H9 (cell line): ENCODE data around the gene PUM1. TPM values are rescaled to one million over a fixed set of nuclear protein-coding genes. Genes with fewer than 3 reads are reported as not detected.

Experiments
- DNase-seq: peaks from one replicate; pipeline ENCODE4 v3.0.0-alpha.2; 2017
- H2AFZ ChIP-seq: one replicate; pipeline ENCODE4 v1.6.1; 2013; ENCODE audit warnings: mild to moderate bottlenecking, low read length, control low read depth, moderate library complexity
- H2AK5ac ChIP-seq: 2 replicates; pipeline ENCODE4 v1.6.1; 2013; ENCODE audit warnings: low read length, control low read depth, mixed read lengths; ENCODE audit not compliant: insufficient read length
- H2BK120ac ChIP-seq: one replicate; pipeline ENCODE4 v1.6.1; 2013; ENCODE audit warnings: low read depth, mild to moderate bottlenecking, low read length, control low read depth, inconsistent platforms; ENCODE audit not compliant: poor library complexity, severe bottlenecking
- H2BK12ac ChIP-seq: 2 replicates; pipeline ENCODE4 v1.6.1; 2013; ENCODE audit warnings: low read length, control low read depth, mixed read lengths, low read depth; ENCODE audit not compliant: insufficient read length
- H2BK15ac ChIP-seq: 2 replicates; pipeline ENCODE4 v1.6.1; 2013; ENCODE audit warnings: low read depth, low read length, control low read depth
- H2BK20ac ChIP-seq: one replicate; pipeline ENCODE4 v1.6.1; 2013; ENCODE audit warnings: low read depth, mild to moderate bottlenecking, low read length, control low read depth, inconsistent platforms; ENCODE audit not compliant: poor library complexity, severe bottlenecking
- H2BK5ac ChIP-seq: 2 replicates; pipeline ENCODE4 v1.6.1; 2013; ENCODE audit warnings: low read length, control low read depth, mixed read lengths; ENCODE audit not compliant: insufficient read length
- H3K14ac ChIP-seq: 2 replicates; pipeline ENCODE4 v1.6.1; 2013; ENCODE audit warnings: low read length, control low read depth; ENCODE audit not compliant: insufficient read depth
- H3K18ac ChIP-seq: 2 replicates; pipeline ENCODE4 v1.6.1; 2013; ENCODE audit warnings: low read depth, mild to moderate bottlenecking, mixed read lengths, low read length, control low read depth; ENCODE audit not compliant: insufficient read length
- H3K23ac ChIP-seq: 2 replicates; pipeline ENCODE4 v1.6.1; 2013; ENCODE audit warnings: low read length, control low read depth, mixed read lengths, low read depth; ENCODE audit not compliant: insufficient read length
- H3K23me2 ChIP-seq: 2 replicates; pipeline ENCODE4 v1.6.1; 2013; ENCODE audit warnings: low read depth, mild to moderate bottlenecking, mixed read lengths, low read length, control low read depth; ENCODE audit not compliant: insufficient read length, poor library complexity, severe bottlenecking
- H3K27ac ChIP-seq: 2 replicates; pipeline ENCODE4 v1.5.1; 2013; ENCODE audit warnings: low read length, control low read depth, mixed read lengths, low read depth; ENCODE audit not compliant: insufficient read length
- H3K27me3 ChIP-seq: 2 replicates; pipeline ENCODE4 v1.6.1; 2013; ENCODE audit warnings: low read length, control low read depth, inconsistent platforms; ENCODE audit not compliant: insufficient read depth
- H3K4ac ChIP-seq: 2 replicates; pipeline ENCODE4 v1.6.1; 2013; ENCODE audit warnings: low read depth, mild to moderate bottlenecking, control low read depth, inconsistent platforms, low read length, moderate library complexity
- H3K4me1 ChIP-seq: 2 replicates; pipeline ENCODE4 v1.6.1; 2013; ENCODE audit warnings: low read length, control low read depth, inconsistent platforms; ENCODE audit not compliant: insufficient read depth
- H3K4me2 ChIP-seq: 2 replicates; pipeline ENCODE4 v1.6.1; 2013; ENCODE audit warnings: low read length, control low read depth, mixed read lengths; ENCODE audit not compliant: insufficient read length, insufficient read depth
- H3K56ac ChIP-seq: 2 replicates; pipeline ENCODE4 v1.6.1; 2013; ENCODE audit warnings: low read depth, mild to moderate bottlenecking, mixed read lengths, low read length, control low read depth; ENCODE audit not compliant: insufficient read length
- H3K79me1 ChIP-seq: 2 replicates; pipeline ENCODE4 v1.6.1; 2013; ENCODE audit warnings: low read depth, mild to moderate bottlenecking, moderate library complexity, low read length, control low read depth, inconsistent platforms; ENCODE audit not compliant: insufficient read depth, poor library complexity, severe bottlenecking
- H3K79me2 ChIP-seq: 2 replicates; pipeline ENCODE4 v1.6.1; 2013; ENCODE audit warnings: low read length, control low read depth, inconsistent platforms; ENCODE audit not compliant: insufficient read depth
- H3K9ac ChIP-seq: 2 replicates; pipeline ENCODE4 v1.6.1; 2013; ENCODE audit warnings: low read length, control low read depth, mixed read lengths; ENCODE audit not compliant: insufficient read length; ENCODE audit errors: extremely low read depth
- H3K9me3 ChIP-seq: one replicate; pipeline ENCODE4 v1.6.1; 2013; ENCODE audit warnings: low read depth, low read length, inconsistent platforms; ENCODE audit not compliant: control insufficient read depth
- H3T11ph ChIP-seq: one replicate; pipeline ENCODE4 v1.6.1; 2013; ENCODE audit warnings: mild to moderate bottlenecking, low read length, control low read depth, inconsistent platforms
- H4K20me1 ChIP-seq: one replicate; pipeline ENCODE4 v1.6.1; 2013; ENCODE audit not compliant: control insufficient read depth, insufficient read length, insufficient read depth
- H4K5ac ChIP-seq: 2 replicates; pipeline ENCODE4 v1.6.1; 2013; ENCODE audit warnings: low read depth, mild to moderate bottlenecking, mixed read lengths, low read length, control low read depth; ENCODE audit not compliant: insufficient read length
- H4K8ac ChIP-seq: replicated peaks from 2 replicates; pipeline ENCODE4 v1.6.1; 2013; ENCODE audit warnings: low read length, control low read depth, mixed read lengths, low read depth; ENCODE audit not compliant: insufficient read length
- H4K91ac ChIP-seq: 2 replicates; pipeline ENCODE4 v1.6.1; 2013; ENCODE audit warnings: low read depth, mild to moderate bottlenecking, moderate library complexity, mixed read lengths, low read length, control low read depth; ENCODE audit not compliant: insufficient read length
- H3K27ac Mint-ChIP-seq, 3 experiments: 2 replicates in 2 of 3; 3 replicates in 1 of 3; pipeline ENCODE4 v1.8.0; 2020 to 2021; ENCODE audit warnings: mixed read lengths in 3 of 3, mild to moderate bottlenecking in 1 of 3, moderate library complexity in 1 of 3
- H3K27me3 Mint-ChIP-seq: 2 replicates; pipeline ENCODE4 v1.8.0; 2021; ENCODE audit warnings: low read depth, mild to moderate bottlenecking, moderate library complexity, mixed read lengths
- H3K36me3 Mint-ChIP-seq, 3 experiments: 2 replicates in 2 of 3; 3 replicates in 1 of 3; pipeline ENCODE4 v1.8.0; 2020 to 2021; ENCODE audit warnings: low read depth in 3 of 3, mixed read lengths in 3 of 3; ENCODE audit not compliant: insufficient read depth in 1 of 3
- H3K4me1 Mint-ChIP-seq, 2 experiments: 2 replicates each; pipeline ENCODE4 v1.8.0; 2020; ENCODE audit warnings: mixed read lengths in 2 of 2
- H3K4me3 Mint-ChIP-seq, 2 experiments: 2 replicates in 1 of 2; 3 replicates in 1 of 2; pipeline ENCODE4 v1.8.0; 2020 to 2021; ENCODE audit warnings: mild to moderate bottlenecking in 2 of 2, mixed read lengths in 2 of 2, moderate library complexity in 1 of 2
- H3K9me3 Mint-ChIP-seq, 2 experiments: 2 replicates in 1 of 2; 3 replicates in 1 of 2; pipeline ENCODE4 v1.8.0; 2020; ENCODE audit warnings: mild to moderate bottlenecking in 2 of 2, mixed read lengths in 2 of 2, moderate library complexity in 1 of 2
- CTCF ChIP-seq: fragments of 200-600 bp; sonication (generic); conservative IDR thresholded peaks from 3 replicates; pipeline ENCODE4 v1.8.0; 2021; ENCODE audit warnings: antibody characterized with exemption, mild to moderate bottlenecking
- WGBS: extraction: QIAGEN DNeasy Blood & Tissue Kit; methylation state at CpG from one replicate; pipeline ENCODE4 v1.1.7; 2013; ENCODE audit warnings: missing lambda C conversion rate, low lambda C conversion rate, mixed read lengths; ENCODE audit not compliant: insufficient read length; ENCODE audit errors: extremely low coverage; 5-methylcytosine and 5-hydroxymethylcytosine counted together
- total RNA-seq: library from RNA; stranded (reverse); gene quantifications from 2 replicates; pipeline ENCODE4 v1.2.1, GENCODE V29; 2021

PUM1 gene
- total RNA-seq, 1 experiment from 2014 or later, result 164 TPM

GRCh38 chr1:30934613-30935012, 130.9 kb downstream of the PUM1 start:
- Mint-ChIP-seq H3K9me3 (no peaks in the 10 kb centered on the region), H3K36me3 (peaks cover 31 to 63% (median 62%) of the 10 kb centered on the region in 3 experiments; a peak in 6 of 7 replicates), H3K27me3 (no peaks in the 10 kb centered on the region), H3K4me3 (no peak overlapping the region), H3K27ac (peak overlapping the region in 2 of 3 experiments; percentile 50 to 78; a peak in 4 of 7 replicates), H3K4me1 (peaks cover under 1 to 6% of the 10 kb centered on the region in 2 experiments)
- Histone ChIP-seq H3K9ac (no peak overlapping the region), H3K79me2 (no peaks in the 10 kb centered on the region), H2AK5ac (no peak overlapping the region), H2BK120ac (no peak overlapping the region), H3K27me3 (no peaks in the 10 kb centered on the region), H2BK5ac (no peak overlapping the region), H3K14ac (no peak overlapping the region), H4K5ac (no peak overlapping the region), H3K4me1 (no peaks in the 10 kb centered on the region), H3K9me3 (no peaks in the 10 kb centered on the region), H3T11ph (no peak overlapping the region), H4K8ac (no peak overlapping the region), H2BK20ac (no peak overlapping the region), H3K27ac (no peak overlapping the region), H3K79me1 (no peaks in the 10 kb centered on the region), H4K91ac (no peak overlapping the region), H4K20me1 (no peaks in the 10 kb centered on the region), H2AFZ (no peak overlapping the region), H3K4me2 (no peak overlapping the region), H2BK15ac (no peak overlapping the region), H3K56ac (no peak overlapping the region), H2BK12ac (no peak overlapping the region), H3K18ac (no peak overlapping the region), H3K23ac (no peak overlapping the region), H3K4ac (no peak overlapping the region), H3K23me2 (no peaks in the 10 kb centered on the region)
- no peak for TF ChIP-seq CTCF
- WGBS, result no CpG with 5 or more reads among the region's 3 CpGs
- DNase-seq, result no peak
